Brain microvascular endothelial cell (primary cell): ENCODE data around the gene KDELR1.
"Not testable (repeated sequence)": the region's sequence is repeated elsewhere in the genome, so short reads cannot be mapped to it uniquely, and the experiment has no call there.

ENCODE experiments used
- DNase-seq: peaks from one replicate; pipeline ENCODE4 v3.0.0-alpha.2; 2020
- H3K27ac ChIP-seq: fragments of 250-450 bp; sonication (Bioruptor Pico); 2 replicates; pipeline ENCODE4 v1.5.1; 2020; ENCODE audit warnings: mild to moderate bottlenecking, moderate library complexity
- H3K27me3 ChIP-seq: fragments of 250-450 bp; sonication (Bioruptor Pico); replicated peaks from 2 replicates; pipeline ENCODE4 v1.5.1; 2020; ENCODE audit warnings: mild to moderate bottlenecking
- H3K36me3 ChIP-seq: fragments of 250-450 bp; sonication (Bioruptor Pico); replicated peaks from 2 replicates; pipeline ENCODE4 v1.5.1; 2020; ENCODE audit warnings: mild to moderate bottlenecking
- H3K4me3 ChIP-seq: 2 replicates; pipeline ENCODE4 v1.5.1; 2011; ENCODE audit warnings: low read depth, mild to moderate bottlenecking, control low read depth, low read length, moderate library complexity
- CTCF ChIP-seq: IDR thresholded peaks from 2 replicates; pipeline ENCODE4 v1.5.1; 2011; ENCODE audit warnings: low read depth, mild to moderate bottlenecking, moderate library complexity, low read length, control low read depth, inconsistent platforms; ENCODE audit errors: missing control alignments
- in situ Hi-C: cut with HindIII; loops from 2 replicates; pipeline ENCODE4 v1.10.0; 2017; ENCODE audit warnings: low sequenced_read_pairs, low pct_ligation_motif_present

The KDELR1 gene

GRCh38 chr19:48392860-48393558, 1.7 kb upstream of the KDELR1 start:
- Histone ChIP-seq H3K27ac (no peak overlapping the region), H3K27me3 (peaks cover 8% of the 10 kb centered on the region), H3K36me3 (peaks cover 11% of the 10 kb centered on the region), H3K4me3 (no peak overlapping the region)
- TF ChIP-seq CTCF = no peak
- in situ Hi-C loops = no loop called here
- DNase-seq = no peak

- H3K27me3 ChIP-seq, DNase-seq, in situ Hi-C loops, H3K27ac ChIP-seq, H3K4me3 ChIP-seq: not testable (repeated sequence)
- peaks cover 19% of the 10 kb centered on the region for H3K36me3 ChIP-seq
Observed at GRCh38 chr19:48392006-48392344, 624 bp upstream of the KDELR1 start.

GRCh38 chr19:48390188-48391099, 907 bp downstream of the KDELR1 start:
- Histone ChIP-seq H3K27me3 (peaks cover 8% of the 10 kb centered on the region), H3K4me3 (peak overlapping the region; percentile 94), H3K36me3 (peaks cover 30% of the 10 kb centered on the region), H3K27ac (peak overlapping the region; percentile 95)
- in situ Hi-C loops = no loop called here
- DNase-seq = peak; percentile 54
- peak; percentile 87 for TF ChIP-seq CTCF

- in situ Hi-C loops = no loop called here
- no peak for DNase-seq
Observed at GRCh38 chr19:48386981-48387380, 4.4 kb downstream of the KDELR1 start.

GRCh38 chr19:48385461-48386087, 5.8 kb downstream of the KDELR1 start:
- H3K4me3 ChIP-seq = no peak overlapping the region
- H3K27ac ChIP-seq = no peak overlapping the region
- H3K27me3 ChIP-seq = no peaks in the 10 kb centered on the region
- in situ Hi-C loops = no loop called here
- H3K36me3 ChIP-seq = peaks cover 71% of the 10 kb centered on the region
- no peak for TF ChIP-seq CTCF
- DNase-seq = no peak

More at GRCh38 chr19:48386981-48387380, 4.4 kb downstream of the KDELR1 start:
- Histone ChIP-seq H3K27me3 (no peaks in the 10 kb centered on the region), H3K4me3 (no peak overlapping the region), H3K36me3 (peaks cover 62% of the 10 kb centered on the region), H3K27ac (no peak overlapping the region)
- no peak for TF ChIP-seq CTCF

- Histone ChIP-seq H3K36me3 (peaks cover 55% of the 10 kb centered on the region), H3K4me3 (no peak overlapping the region), H3K27ac (no peak overlapping the region), H3K27me3 (no peaks in the 10 kb centered on the region)
- DNase-seq = no peak
- in situ Hi-C loops = no loop called here
- TF ChIP-seq CTCF = no peak
Observed at GRCh38 chr19:48382286-48382685, 9.1 kb downstream of the KDELR1 start.
